ENCODE results near the gene TMCC2.

TMCC2 gene

DNA sequence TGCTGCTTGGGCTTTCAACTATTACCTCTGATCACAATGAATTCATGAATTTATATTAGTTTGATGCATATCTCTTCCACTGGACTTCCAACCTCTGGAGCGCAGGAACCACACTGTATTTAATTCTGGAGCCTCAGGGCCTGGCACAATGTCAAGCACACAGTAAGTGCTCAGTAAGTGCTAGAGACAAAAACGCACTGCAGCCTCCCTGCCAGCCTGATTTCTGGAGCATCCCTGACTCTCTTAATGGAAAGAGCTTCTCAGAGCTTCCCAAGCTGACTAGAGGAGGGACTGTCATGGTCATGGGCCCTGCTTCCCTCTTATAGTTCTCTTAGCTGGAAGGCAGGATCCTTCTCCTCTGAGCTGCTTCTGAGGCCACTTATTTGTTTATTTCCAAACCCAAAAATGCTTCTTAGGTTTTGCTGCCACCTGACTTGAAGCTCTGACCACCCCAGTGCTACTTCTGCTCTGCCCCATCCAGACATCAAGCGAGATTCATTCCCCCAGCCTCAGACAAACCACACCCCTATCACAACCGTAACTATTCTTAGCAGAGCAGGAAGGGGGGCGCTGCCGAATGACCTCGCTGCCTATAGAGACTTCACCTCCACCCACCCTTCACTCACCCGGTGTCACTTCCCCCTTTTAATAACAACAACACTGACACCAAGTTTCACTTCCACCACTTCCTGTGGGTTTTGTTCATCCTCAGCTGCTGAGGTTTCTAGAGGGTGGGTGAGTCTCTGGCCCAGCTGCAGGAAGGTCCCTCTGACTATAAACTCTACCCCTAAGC lies 60.2 kb downstream of the TMCC2 start:
- H3K4me3 ChIP-seq (ENCODE audit: low read depth, low read length) = no peak overlapping the region
- H2BK5ac ChIP-seq (ENCODE audit: low read depth, low read length, poor library complexity) = no peak overlapping the region
- peak overlapping the region; percentile 90 for H2BK12ac ChIP-seq (ENCODE audit: low read length)
- peak overlapping the region; percentile 23 for H2AFZ ChIP-seq (ENCODE audit: insufficient read depth, low read length, poor library complexity)
- H3K36me3 ChIP-seq (ENCODE audit: control insufficient read depth in 1 of 2, insufficient read depth in 2 of 2, low read length in 2 of 2) = no peaks in the 10 kb centered on the region
- peaks cover 57% of the 10 kb centered on the region for H3K79me1 ChIP-seq (ENCODE audit: low read length)
- H3K18ac ChIP-seq (ENCODE audit: low read length) = peak overlapping the region; percentile 79
- no peak overlapping the region for H3K4me2 ChIP-seq (ENCODE audit: low read length)
- H4K91ac ChIP-seq (ENCODE audit: low read depth, low read length) = peak overlapping the region; percentile 94
- peaks cover 51 to 59% of the 10 kb centered on the region in 2 experiments for H3K4me1 ChIP-seq (ENCODE audit: control insufficient read depth in 1 of 2, insufficient read depth in 2 of 2, low read length in 2 of 2)
- DNase-seq = peak in 1 of 2 donors; percentile 23
- no peak overlapping the region for H4K12ac ChIP-seq (ENCODE audit: low read depth, low read length)
- H2BK120ac ChIP-seq (ENCODE audit: insufficient read depth, low read length, poor library complexity) = peak overlapping the region; percentile 73
- H3K14ac ChIP-seq (ENCODE audit: low read length) = peak overlapping the region; percentile 16
- WGBS (ENCODE audit: extremely low coverage, insufficient coverage, insufficient read length) = no CpG with 5 or more reads among the region's 8 CpGs
- H3K79me2 ChIP-seq (ENCODE audit: control insufficient read depth, insufficient read depth, low read length, poor library complexity) = peaks cover 20% of the 10 kb centered on the region
- H4K8ac ChIP-seq (ENCODE audit: low read depth, low read length) = no peak overlapping the region
- H3K23ac ChIP-seq (ENCODE audit: low read length) = no peak overlapping the region
- no peak overlapping the region for H3K4ac ChIP-seq (ENCODE audit: low read depth, low read length)
- H2AK5ac ChIP-seq (ENCODE audit: low read length) = peak overlapping the region; percentile 86
- H3K27me3 ChIP-seq (ENCODE audit: insufficient read depth, low read length) = no peaks in the 10 kb centered on the region
- no peak overlapping the region for H3K27ac ChIP-seq (ENCODE audit: low read depth, low read length)
- no peak overlapping the region for H3K9ac ChIP-seq (ENCODE audit: low read length)
- no peaks in the 10 kb centered on the region for H3K9me3 ChIP-seq (ENCODE audit: insufficient read depth, low read depth, low read length)

DNA sequence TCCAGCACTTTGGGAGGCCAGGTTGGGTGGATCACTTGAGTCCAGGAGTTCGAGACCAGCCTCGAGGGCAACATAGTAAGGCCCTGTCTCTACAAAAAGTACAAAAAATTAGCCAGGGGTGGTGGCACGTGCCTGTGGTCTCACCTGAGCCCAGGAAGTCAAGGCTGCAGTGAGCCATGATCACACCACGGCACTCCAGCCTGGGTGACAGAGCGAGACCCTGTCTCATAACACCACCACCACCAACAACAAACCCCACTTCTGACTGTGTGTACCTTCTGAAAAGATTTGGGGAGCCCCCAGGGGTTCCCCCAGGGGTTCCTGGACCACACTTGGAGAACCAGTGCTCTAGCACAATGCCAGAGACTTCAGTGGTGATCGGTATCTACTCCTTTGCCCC lies 63.9 kb downstream of the TMCC2 start:
- H2BK12ac ChIP-seq (ENCODE audit: low read length) = peak overlapping the region; percentile 98
- peak overlapping the region; percentile 17 for H3K4ac ChIP-seq (ENCODE audit: low read depth, low read length)
- peak overlapping the region; percentile 88 for H3K18ac ChIP-seq (ENCODE audit: low read length)
- WGBS (ENCODE audit: extremely low coverage, insufficient coverage, insufficient read length) = no CpG with 5 or more reads among the region's 6 CpGs
- H2AK5ac ChIP-seq (ENCODE audit: low read length) = peak overlapping the region; percentile 70
- H2AFZ ChIP-seq (ENCODE audit: insufficient read depth, low read length, poor library complexity) = no peak overlapping the region
- no peak overlapping the region for H3K4me3 ChIP-seq (ENCODE audit: low read depth, low read length)
- no peaks in the 10 kb centered on the region for H3K27me3 ChIP-seq (ENCODE audit: insufficient read depth, low read length)
- DNase-seq = no peak
- H3K4me1 ChIP-seq (ENCODE audit: control insufficient read depth in 1 of 2, insufficient read depth in 2 of 2, low read length in 2 of 2) = peaks cover 50 to 57% of the 10 kb centered on the region in 2 experiments
- H3K36me3 ChIP-seq (ENCODE audit: control insufficient read depth in 1 of 2, insufficient read depth in 2 of 2, low read length in 2 of 2) = no peaks in the 10 kb centered on the region
- no peak overlapping the region for H4K8ac ChIP-seq (ENCODE audit: low read depth, low read length)
- H4K91ac ChIP-seq (ENCODE audit: low read depth, low read length) = peak overlapping the region; percentile 93
- H3K23ac ChIP-seq (ENCODE audit: low read length) = no peak overlapping the region
- H2BK5ac ChIP-seq (ENCODE audit: low read depth, low read length, poor library complexity) = peak overlapping the region; percentile 85
- peak overlapping the region; percentile 86 for H3K14ac ChIP-seq (ENCODE audit: low read length)
- no peak overlapping the region for H4K12ac ChIP-seq (ENCODE audit: low read depth, low read length)
- H3K9me3 ChIP-seq (ENCODE audit: insufficient read depth, low read depth, low read length) = no peaks in the 10 kb centered on the region
- H3K79me1 ChIP-seq (ENCODE audit: low read length) = peaks cover 58% of the 10 kb centered on the region
- no peak overlapping the region for H3K9ac ChIP-seq (ENCODE audit: low read length)
- H3K79me2 ChIP-seq (ENCODE audit: control insufficient read depth, insufficient read depth, low read length, poor library complexity) = peaks cover 16% of the 10 kb centered on the region
- H3K4me2 ChIP-seq (ENCODE audit: low read length) = no peak overlapping the region
- H3K27ac ChIP-seq (ENCODE audit: low read depth, low read length) = no peak overlapping the region
- peak overlapping the region; percentile 90 for H2BK120ac ChIP-seq (ENCODE audit: insufficient read depth, low read length, poor library complexity)

DNA sequence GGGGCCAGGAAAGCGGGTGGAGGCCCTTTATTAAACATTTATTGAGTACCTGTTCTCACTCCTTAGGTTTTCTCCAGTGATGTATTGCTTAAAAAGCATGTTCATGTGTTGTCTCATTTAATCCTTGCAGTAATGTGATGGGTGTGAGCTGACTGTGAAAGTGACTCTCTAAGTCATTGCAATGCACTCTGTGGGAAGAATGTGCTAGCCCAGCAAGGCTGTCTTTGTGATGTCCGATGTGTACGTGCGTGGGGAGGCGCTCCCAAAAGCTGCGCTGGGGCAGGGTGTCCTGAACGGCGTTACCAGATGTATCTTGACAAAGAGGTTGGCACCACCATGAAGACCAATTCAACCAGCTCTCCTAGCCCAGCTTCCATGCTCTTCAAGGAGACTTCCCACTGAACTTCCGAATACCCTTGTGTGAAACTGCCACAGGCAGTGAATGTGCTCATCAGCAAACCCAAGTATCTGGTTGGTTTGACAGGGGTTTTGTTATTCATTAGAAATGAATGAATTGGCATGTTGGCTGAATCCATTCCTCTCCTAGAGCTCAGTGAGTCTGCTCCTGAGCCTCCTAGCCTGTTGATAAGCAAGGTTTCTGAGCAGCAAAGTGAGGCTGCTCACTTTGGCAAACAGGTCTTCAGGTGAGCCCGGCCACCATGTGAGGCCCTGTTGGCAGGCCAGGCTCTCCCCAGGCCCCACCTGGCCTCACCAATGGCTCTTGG lies 65.8 kb downstream of the TMCC2 start:
- Histone ChIP-seq H4K91ac (ENCODE audit: low read depth, low read length) (peak overlapping the region; percentile 98), H3K27ac (ENCODE audit: low read depth, low read length) (peak overlapping the region; percentile 100), H3K79me2 (ENCODE audit: control insufficient read depth, insufficient read depth, low read length, poor library complexity) (peaks cover 16% of the 10 kb centered on the region), H3K79me1 (ENCODE audit: low read length) (peaks cover 56% of the 10 kb centered on the region), H3K18ac (ENCODE audit: low read length) (peak overlapping the region; percentile 89), H2BK120ac (ENCODE audit: insufficient read depth, low read length, poor library complexity) (peak overlapping the region; percentile 98), H3K9me3 (ENCODE audit: insufficient read depth, low read depth, low read length) (no peaks in the 10 kb centered on the region), H2BK12ac (ENCODE audit: low read length) (peak overlapping the region; percentile 97), H3K14ac (ENCODE audit: low read length) (peak overlapping the region; percentile 95), H4K12ac (ENCODE audit: low read depth, low read length) (peak overlapping the region; percentile 26), H3K4me3 (ENCODE audit: low read depth, low read length) (no peak overlapping the region), H2AFZ (ENCODE audit: insufficient read depth, low read length, poor library complexity) (peak overlapping the region; percentile 67), H3K36me3 (ENCODE audit: control insufficient read depth in 1 of 2, insufficient read depth in 2 of 2, low read length in 2 of 2) (no peaks in the 10 kb centered on the region), H3K4me1 (ENCODE audit: control insufficient read depth in 1 of 2, insufficient read depth in 2 of 2, low read length in 2 of 2) (peaks cover 50 to 54% of the 10 kb centered on the region in 2 experiments), H3K23ac (ENCODE audit: low read length) (no peak overlapping the region), H3K9ac (ENCODE audit: low read length) (no peak overlapping the region), H2AK5ac (ENCODE audit: low read length) (peak overlapping the region; percentile 83), H3K4ac (ENCODE audit: low read depth, low read length) (peak overlapping the region; percentile 77), H2BK5ac (ENCODE audit: low read depth, low read length, poor library complexity) (peak overlapping the region; percentile 98), H3K4me2 (ENCODE audit: low read length) (peak overlapping the region; percentile 8), H3K27me3 (ENCODE audit: insufficient read depth, low read length) (no peaks in the 10 kb centered on the region), H4K8ac (ENCODE audit: low read depth, low read length) (peak overlapping the region; percentile 82)
- peak; percentile 54 to 74 for DNase-seq
- no CpG with 5 or more reads among the region's 10 CpGs for WGBS (ENCODE audit: extremely low coverage, insufficient coverage, insufficient read length)

DNA sequence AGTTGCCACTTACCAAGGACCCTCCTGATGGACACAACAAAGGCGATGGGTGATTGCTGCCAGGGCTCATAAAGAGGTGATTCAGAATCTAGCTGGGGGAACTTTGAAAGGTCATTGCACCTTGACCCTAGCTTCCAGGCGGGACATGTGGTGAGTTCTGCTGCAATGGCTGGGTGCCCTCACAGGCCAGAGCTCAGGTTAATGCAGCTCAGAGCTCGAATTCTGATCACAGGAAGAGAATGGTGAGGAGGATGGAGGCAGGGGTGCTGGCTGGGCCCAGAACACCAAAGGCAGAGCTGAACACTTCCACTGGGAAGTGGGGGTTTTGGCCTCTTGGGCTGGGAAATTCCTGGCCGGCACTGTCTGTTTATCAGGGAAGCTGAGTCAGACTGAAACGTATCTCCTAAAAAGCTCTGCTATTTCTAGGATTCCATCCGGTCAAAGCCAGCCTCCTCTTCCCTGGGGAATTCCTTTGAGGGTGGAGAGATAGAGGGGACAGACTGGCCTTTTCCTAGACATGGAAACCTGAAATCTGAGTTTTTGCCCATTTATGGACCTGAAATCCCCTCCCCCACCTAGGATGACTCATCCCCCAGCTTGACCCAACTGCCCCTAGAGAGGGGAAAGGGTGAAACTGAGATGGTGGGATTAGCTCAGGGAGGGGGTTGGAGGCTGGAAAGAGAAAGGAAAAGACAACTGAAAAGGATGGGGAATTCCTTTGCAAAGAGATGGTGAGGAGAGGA lies 66.6 kb downstream of the TMCC2 start:
- WGBS (ENCODE audit: extremely low coverage, insufficient coverage, insufficient read length) = no CpG with 5 or more reads among the region's 6 CpGs
- no peaks in the 10 kb centered on the region for H3K36me3 ChIP-seq (ENCODE audit: control insufficient read depth in 1 of 2, insufficient read depth in 2 of 2, low read length in 2 of 2)

More for the DNA sequence above, 66.6 kb downstream of the TMCC2 start:
- Histone ChIP-seq H2AK5ac (ENCODE audit: low read length) (peak overlapping the region; percentile 83), H2BK120ac (ENCODE audit: insufficient read depth, low read length, poor library complexity) (peak overlapping the region; percentile 100), H4K91ac (ENCODE audit: low read depth, low read length) (peak overlapping the region; percentile 99), H3K23ac (ENCODE audit: low read length) (no peak overlapping the region), H4K12ac (ENCODE audit: low read depth, low read length) (peak overlapping the region; percentile 26), H2BK12ac (ENCODE audit: low read length) (peak overlapping the region; percentile 97), H3K4me3 (ENCODE audit: low read depth, low read length) (no peak overlapping the region), H3K4me2 (ENCODE audit: low read length) (peak overlapping the region; percentile 44), H3K9ac (ENCODE audit: low read length) (peak overlapping the region; percentile 13), H3K79me1 (ENCODE audit: low read length) (peaks cover 61% of the 10 kb centered on the region), H3K14ac (ENCODE audit: low read length) (peak overlapping the region; percentile 95), H3K9me3 (ENCODE audit: insufficient read depth, low read depth, low read length) (no peaks in the 10 kb centered on the region), H3K79me2 (ENCODE audit: control insufficient read depth, insufficient read depth, low read length, poor library complexity) (peaks cover 20% of the 10 kb centered on the region), H2AFZ (ENCODE audit: insufficient read depth, low read length, poor library complexity) (peak overlapping the region; percentile 67), H3K27me3 (ENCODE audit: insufficient read depth, low read length) (no peaks in the 10 kb centered on the region), H3K18ac (ENCODE audit: low read length) (peak overlapping the region; percentile 89), H2BK5ac (ENCODE audit: low read depth, low read length, poor library complexity) (peak overlapping the region; percentile 98), H3K4me1 (ENCODE audit: control insufficient read depth in 1 of 2, insufficient read depth in 2 of 2, low read length in 2 of 2) (peaks cover 55 to 59% of the 10 kb centered on the region in 2 experiments), H4K8ac (ENCODE audit: low read depth, low read length) (peak overlapping the region; percentile 82), H3K4ac (ENCODE audit: low read depth, low read length) (peak overlapping the region; percentile 77), H3K27ac (ENCODE audit: low read depth, low read length) (peak overlapping the region; percentile 100)
- peak; percentile 90 to 94 for DNase-seq
